ENCODE results near the gene ANXA2R. TPM values are rescaled to one million over a fixed set of nuclear protein-coding genes. Genes with fewer than 3 reads are reported as not detected.

ANXA2R gene
- total and polyA plus RNA-seq, 2 of the 13 experiments (the other 11 are each of a cell fraction or from before 2014, with no cell fraction given) = 0.95 to 1.3 TPM

- no peak for TF ChIP-seq ZBTB49 (CRISPR knock-in tag; IDR thresholded peaks at IDR 0.05; ENCODE audit: borderline replicate concordance)
- no peak for TF ChIP-seq BCLAF1 (IDR thresholded peaks at IDR 0.05)
- 0 out of 2 replicates have a peak, but pooled peaks have one; percentile 29 for TF ChIP-seq RFXAP (CRISPR knock-in tag; IDR thresholded peaks at IDR 0.05; ENCODE audit: borderline replicate concordance)
- TF ChIP-seq MIXL1 (CRISPR knock-in tag; IDR thresholded peaks at IDR 0.05) = no peak
- no peak for TF ChIP-seq WIZ (CRISPR knock-in tag; IDR thresholded peaks at IDR 0.05)
- no peak for TF ChIP-seq ZNF704 (CRISPR knock-in tag; IDR thresholded peaks at IDR 0.05; ENCODE audit: borderline replicate concordance)
- no peak for TF ChIP-seq ZUFSP (CRISPR knock-in tag; IDR thresholded peaks at IDR 0.05; ENCODE audit: borderline replicate concordance)
- no peak for TF ChIP-seq MTA3 (CRISPR knock-in tag; IDR thresholded peaks at IDR 0.05)
- TF ChIP-seq ZBTB2 (CRISPR knock-in tag; IDR thresholded peaks at IDR 0.05; ENCODE audit: low read depth) = no peak
- TF ChIP-seq ZNF557 (CRISPR knock-in tag; IDR thresholded peaks at IDR 0.05) = no peak
- TF ChIP-seq KLF16 (CRISPR knock-in tag; IDR thresholded peaks at IDR 0.05) = no peak
- 0 out of 2 replicates have a peak, but pooled peaks have one; percentile 66 for TF ChIP-seq ZNF800 (CRISPR knock-in tag; IDR thresholded peaks at IDR 0.05)
- TF ChIP-seq HOMEZ (CRISPR knock-in tag; IDR thresholded peaks at IDR 0.05; ENCODE audit: low read depth) = peak; percentile 44; the same call in 1 of the 2 replicates
- no peak for TF ChIP-seq MXD4 (CRISPR knock-in tag; IDR thresholded peaks at IDR 0.05)
These were observed at the start of gene ANXA2R (continued) for GRCh38 chr5:43040287-43041098.
